Hepatocyte (in vitro differentiated cells): Measurements from ENCODE around the gene MFAP2. TPM values are rescaled to one million over a fixed set of nuclear protein-coding genes. Genes with fewer than 3 reads are reported as not detected.

Experiments
- DNase-seq: peaks from one replicate; pipeline ENCODE4 v3.0.0-alpha.2; 2016; ENCODE audit warnings: low spot score
- H2AFZ ChIP-seq: fragments of 200-600 bp; sonication (generic); 2 replicates; pipeline ENCODE4 v1.6.0; 2016; ENCODE audit warnings: antibody characterized with exemption, mild to moderate bottlenecking
- H3K27ac ChIP-seq: fragments of 200-600 bp; sonication (generic); 2 replicates; pipeline ENCODE4 v1.5.1; 2016; ENCODE audit warnings: mild to moderate bottlenecking
- H3K27me3 ChIP-seq: fragments of 200-600 bp; sonication (generic); 2 replicates; pipeline ENCODE4 v1.6.1; 2016
- H3K36me3 ChIP-seq: fragments of 200-600 bp; sonication (generic); replicated peaks from 2 replicates; pipeline ENCODE4 v1.5.1; 2016; ENCODE audit warnings: low read depth; ENCODE audit not compliant: insufficient read depth
- H3K4me1 ChIP-seq: fragments of 200-600 bp; sonication (generic); 2 replicates; pipeline ENCODE4 v1.5.1; 2016; ENCODE audit warnings: mild to moderate bottlenecking, moderate library complexity; ENCODE audit not compliant: insufficient read depth
- H3K4me2 ChIP-seq: fragments of 200-600 bp; sonication (generic); 2 replicates; pipeline ENCODE4 v1.6.0; 2016
- H3K4me3 ChIP-seq: fragments of 200-600 bp; sonication (generic); 2 replicates; pipeline ENCODE4 v1.5.1; 2016; ENCODE audit warnings: mild to moderate bottlenecking
- H3K79me2 ChIP-seq: fragments of 200-600 bp; sonication (generic); 2 replicates; pipeline ENCODE4 v1.6.0; 2017; ENCODE audit warnings: mild to moderate bottlenecking
- H3K9me2 ChIP-seq: fragments of 200-600 bp; sonication (generic); replicated peaks from 2 replicates; pipeline ENCODE4 v1.6.0; 2017; ENCODE audit warnings: mild to moderate bottlenecking; ENCODE audit not compliant: insufficient read depth
- H3K9me3 ChIP-seq: fragments of 200-600 bp; sonication (generic); 2 replicates; pipeline ENCODE4 v1.5.1; 2016; ENCODE audit warnings: low read depth, mild to moderate bottlenecking
- H4K20me1 ChIP-seq: fragments of 200-600 bp; sonication (generic); 2 replicates; pipeline ENCODE4 v1.6.0; 2016; ENCODE audit warnings: mild to moderate bottlenecking; ENCODE audit not compliant: insufficient read depth, poor library complexity, severe bottlenecking
- CTCF ChIP-seq: fragments of 200-600 bp; sonication (generic); IDR thresholded peaks from 2 replicates; pipeline ENCODE4 v1.5.1; 2016; ENCODE audit warnings: antibody characterized with exemption, mild to moderate bottlenecking; ENCODE audit not compliant: poor library complexity
- EZH2 ChIP-seq: fragments of 200-600 bp; sonication (generic); IDR thresholded peaks from 2 replicates; pipeline ENCODE4 v1.6.1; 2016; ENCODE audit warnings: antibody characterized with exemption, mild to moderate bottlenecking, borderline replicate concordance
- EZH2phosphoT487 ChIP-seq: fragments of 200-600 bp; sonication (generic); IDR thresholded peaks from one replicate; pipeline ENCODE4 v1.6.1; 2018; ENCODE audit warnings: antibody characterized with exemption, mild to moderate bottlenecking, low read depth, moderate library complexity; ENCODE audit not compliant: unreplicated experiment, severe bottlenecking
- WGBS: methylation state at CpG from one replicate; pipeline ENCODE4 v1.1.6; 2016; ENCODE audit warnings: low lambda C conversion rate; ENCODE audit errors: missing lambda C conversion rate; 5-methylcytosine and 5-hydroxymethylcytosine counted together
- polyA plus RNA-seq: library from polyadenylated mRNA; unstranded; fragments of >200 nt; fragmentation: Nextera tagmentation; extraction: Ambion mirVana; gene quantifications from 2 replicates; pipeline ENCODE4 v1.2.1, GENCODE V29; 2016
- total RNA-seq: library from RNA; depleted of rRNA; stranded (reverse); fragments of >200 nt; gene quantifications from 2 replicates; pipeline ENCODE4 v1.2.3, GENCODE V29; 2014

The MFAP2 gene
- total and polyA plus RNA-seq, 2 experiments from 2014 or later = 172 to 551 TPM

GRCh38 chr1:16996845-16997244 lies 16.4 kb upstream of the MFAP2 start:
- Histone ChIP-seq H3K79me2 (no peaks in the 10 kb centered on the region), H3K9me3 (no peaks in the 10 kb centered on the region), H3K27me3 (no peaks in the 10 kb centered on the region), H3K4me3 (no peak overlapping the region), H2AFZ (no peak overlapping the region), H3K36me3 (no peaks in the 10 kb centered on the region), H3K4me1 (no peaks in the 10 kb centered on the region), H4K20me1 (no peaks in the 10 kb centered on the region), H3K4me2 (no peak overlapping the region), H3K27ac (no peak overlapping the region), H3K9me2 (no peaks in the 10 kb centered on the region)
- DNase-seq = no peak
- 97% methylated on average over 14 of the region's 14 CpGs for WGBS
- TF ChIP-seq CTCF (no peak), EZH2phosphoT487 (no peak), EZH2 (no peak)

- Histone ChIP-seq H3K79me2 (no peaks in the 10 kb centered on the region), H3K9me3 (no peaks in the 10 kb centered on the region), H2AFZ (no peak overlapping the region), H3K4me1 (no peaks in the 10 kb centered on the region), H3K9me2 (no peaks in the 10 kb centered on the region), H3K27ac (no peak overlapping the region), H3K4me2 (no peak overlapping the region), H3K36me3 (no peaks in the 10 kb centered on the region), H3K4me3 (no peak overlapping the region), H3K27me3 (no peaks in the 10 kb centered on the region), H4K20me1 (no peaks in the 10 kb centered on the region)
- no peak for DNase-seq
- no peak for TF ChIP-seq EZH2
- no peak for TF ChIP-seq CTCF
- no peak for TF ChIP-seq EZH2phosphoT487
- 96% methylated on average over 13 of the region's 15 CpGs for WGBS
These were observed 13.2 kb upstream of the MFAP2 start for GRCh38 chr1:16993521-16994038.

- Histone ChIP-seq H2AFZ (no peak overlapping the region), H3K4me1 (no peaks in the 10 kb centered on the region), H3K9me2 (no peaks in the 10 kb centered on the region), H3K36me3 (no peaks in the 10 kb centered on the region), H3K79me2 (no peaks in the 10 kb centered on the region), H3K27ac (no peak overlapping the region), H4K20me1 (no peaks in the 10 kb centered on the region), H3K4me2 (no peak overlapping the region), H3K27me3 (no peaks in the 10 kb centered on the region), H3K4me3 (no peak overlapping the region), H3K9me3 (no peaks in the 10 kb centered on the region)
- DNase-seq = no peak
- TF ChIP-seq CTCF (no peak), EZH2phosphoT487 (no peak), EZH2 (no peak)
- WGBS = 90% methylated on average over 9 of the region's 9 CpGs
These were observed 12.3 kb upstream of the MFAP2 start for GRCh38 chr1:16992675-16993074.

- TF ChIP-seq CTCF = no peak
- TF ChIP-seq EZH2 = no peak
- no peak for TF ChIP-seq EZH2phosphoT487
- H3K9me2 ChIP-seq = no peaks in the 10 kb centered on the region
- WGBS = 98% methylated on average over 12 of the region's 12 CpGs
- no peak overlapping the region for H3K4me3 ChIP-seq
- no peak overlapping the region for H2AFZ ChIP-seq
- no peak overlapping the region for H3K4me2 ChIP-seq
- no peaks in the 10 kb centered on the region for H3K4me1 ChIP-seq
- no peaks in the 10 kb centered on the region for H3K79me2 ChIP-seq
- no peak overlapping the region for H3K27ac ChIP-seq
- no peaks in the 10 kb centered on the region for H3K27me3 ChIP-seq
- H3K36me3 ChIP-seq = no peaks in the 10 kb centered on the region
- DNase-seq = no peak
- H4K20me1 ChIP-seq = no peaks in the 10 kb centered on the region
- H3K9me3 ChIP-seq = no peaks in the 10 kb centered on the region
These were observed 11.7 kb upstream of the MFAP2 start for GRCh38 chr1:16992102-16992501.
